HG03103 (cell line): ENCODE measurements around the gene RGS16.

Source experiments
- ATAC-seq: cut with Tn5 transposase; IDR thresholded peaks from one replicate; pipeline ENCODE4 v1.9.1; 2021; ENCODE audit warnings: low read depth; ENCODE audit not compliant: unreplicated experiment

The RGS16 gene

DNA sequence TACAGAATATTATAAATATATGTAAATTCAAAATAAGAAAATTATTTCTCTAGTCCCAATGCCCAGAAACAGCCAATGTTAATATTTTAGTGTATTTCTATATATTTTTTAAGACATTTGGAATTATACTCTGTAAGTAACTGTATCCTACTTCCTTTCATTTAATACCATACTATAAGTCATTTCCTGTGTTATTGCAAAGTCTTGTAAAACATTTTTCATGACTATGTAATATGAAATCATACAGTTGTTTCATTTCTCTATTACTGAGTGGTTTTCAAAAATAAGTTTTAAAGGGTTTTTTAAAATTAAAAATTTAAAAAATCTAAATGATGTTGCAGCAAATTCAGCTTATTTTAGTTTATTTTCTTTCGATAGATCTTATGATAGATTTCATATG is 17.1 kb downstream of the RGS16 start:
- no peak for ATAC-seq

DNA sequence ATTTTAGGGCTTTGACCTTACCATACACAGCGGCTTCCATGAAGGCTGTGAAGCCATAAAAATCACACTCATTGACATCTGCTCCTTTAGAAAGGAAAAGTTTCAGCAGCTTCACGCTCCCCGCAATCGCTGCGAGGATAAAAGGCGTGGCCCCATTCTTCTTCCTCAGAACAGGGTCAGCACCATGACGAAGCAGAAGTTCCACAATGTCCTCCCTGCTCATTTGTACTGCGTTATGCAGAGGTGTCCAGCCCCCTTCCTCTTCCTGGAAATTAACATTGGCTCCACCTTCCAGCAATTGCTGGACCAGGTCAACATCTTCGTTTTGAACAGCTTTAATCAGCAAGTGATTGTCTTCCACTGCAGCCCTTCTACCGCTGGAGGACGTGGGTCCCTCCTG is 17.8 kb downstream of the RGS16 start:
- ATAC-seq, result no peak

DNA sequence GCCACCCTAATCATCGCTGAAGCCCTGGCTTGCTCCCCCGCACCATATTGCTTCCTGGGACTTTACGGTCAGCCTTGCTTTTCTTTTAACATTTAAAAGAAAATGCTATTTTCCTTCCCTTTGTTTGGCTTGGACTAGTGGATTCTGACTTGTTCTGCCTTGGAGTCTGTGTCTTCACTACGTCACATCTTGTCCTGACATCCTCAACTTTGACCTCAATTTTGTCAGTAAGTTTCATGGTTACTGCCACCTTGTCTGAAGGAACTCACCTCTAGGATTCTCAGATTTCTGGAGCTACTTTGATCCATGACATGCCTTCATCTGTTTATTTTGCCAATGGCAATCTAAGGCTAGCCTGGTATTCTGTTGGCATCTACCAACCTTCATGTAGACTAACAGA is 19.4 kb downstream of the RGS16 start:
- ATAC-seq, result no peak

GRCh38 chr1:182580736-182581135 is 23.5 kb downstream of the RGS16 start:
- no peak for ATAC-seq

DNA sequence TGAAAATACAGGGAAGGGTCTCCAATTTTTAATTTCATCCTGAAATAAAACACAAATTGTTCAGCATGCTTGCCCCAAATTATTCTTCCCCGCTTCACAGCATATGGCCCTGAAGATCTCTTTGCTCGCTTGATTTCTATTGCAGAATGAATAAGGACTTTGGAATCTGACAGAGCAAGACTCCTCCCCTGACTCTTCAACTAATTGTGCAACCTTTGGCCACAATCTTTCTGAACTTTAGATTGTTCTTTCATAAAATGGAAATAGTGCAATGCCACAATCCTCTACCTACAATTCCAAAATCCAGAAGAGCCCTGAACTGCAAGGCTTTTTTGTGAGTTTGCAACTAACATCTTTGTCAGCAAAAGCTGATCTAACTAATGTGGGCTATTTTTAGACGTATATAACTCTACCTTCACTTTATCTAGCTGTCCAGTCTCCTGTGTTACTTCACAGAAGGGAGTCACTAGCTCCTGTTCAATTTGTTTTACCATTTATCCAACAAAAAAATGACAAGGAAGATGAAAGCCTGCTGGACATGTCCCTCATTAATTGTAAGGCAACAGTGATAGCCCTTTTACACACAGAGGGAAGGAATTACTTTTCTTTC is 28.5 kb downstream of the RGS16 start:
- ATAC-seq, result no peak

- no peak for ATAC-seq
These were observed 30.0 kb downstream of the RGS16 start for GRCh38 chr1:182574156-182574555.

DNA sequence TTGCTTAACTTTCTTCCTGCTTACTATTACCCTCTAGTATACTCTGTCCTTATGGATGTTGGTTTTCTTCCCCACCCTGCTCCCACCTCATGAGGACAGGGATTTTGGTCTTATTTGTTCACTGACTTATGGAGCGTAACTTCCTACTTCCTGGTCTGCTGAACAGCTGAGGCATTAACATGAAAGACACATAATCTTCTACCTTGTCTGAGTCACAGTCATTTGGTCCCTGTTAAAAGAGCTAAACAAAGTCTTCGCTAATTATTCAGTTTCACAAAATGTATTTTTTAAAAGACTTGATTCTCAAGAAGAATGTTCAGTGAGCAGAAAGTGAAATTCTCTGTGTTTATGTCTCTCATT is 33.6 kb downstream of the RGS16 start:
- ATAC-seq, result no peak

GRCh38 chr1:182569939-182570610 is 34.1 kb downstream of the RGS16 start:
- ATAC-seq, result no peak

GRCh38 chr1:182568647-182569284 is 35.4 kb downstream of the RGS16 start:
- ATAC-seq, result no peak

DNA sequence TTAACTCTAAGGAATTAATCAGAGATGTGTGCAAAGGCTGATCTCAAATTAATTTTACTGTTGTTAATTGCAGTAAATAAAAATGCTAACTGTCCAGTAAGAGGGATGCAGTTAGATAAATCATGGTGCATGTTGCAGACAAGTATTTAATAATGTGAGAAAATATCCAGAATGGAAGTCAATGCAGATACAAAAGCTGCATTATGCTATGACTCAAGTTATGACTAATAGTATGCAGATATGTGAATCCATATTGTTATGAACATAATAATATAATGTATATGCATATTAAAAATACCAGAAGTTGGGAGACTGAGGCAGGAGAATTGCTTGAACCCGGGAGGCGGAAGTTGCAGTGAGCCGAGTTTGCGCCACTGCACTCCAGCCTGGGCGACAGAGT is 36.6 kb downstream of the RGS16 start:
- no peak for ATAC-seq

DNA sequence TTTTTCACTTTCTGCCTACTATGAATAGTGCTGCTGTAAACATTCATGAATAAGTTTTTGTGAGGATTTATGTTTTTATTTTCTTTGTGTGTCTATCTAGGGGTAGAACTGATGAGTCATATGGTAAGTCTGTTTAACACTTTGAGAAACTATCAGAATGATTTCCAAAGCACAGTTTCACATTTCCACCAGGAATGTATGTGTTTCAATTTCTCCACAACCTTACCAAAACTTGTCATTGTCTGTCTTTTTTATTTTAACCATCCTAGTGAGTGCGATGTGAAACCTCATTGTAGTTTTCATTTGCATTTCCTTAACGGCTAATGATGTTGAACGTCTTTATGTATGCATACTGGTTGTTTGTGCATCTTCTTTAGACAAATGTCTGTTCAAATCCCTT is 38.7 kb downstream of the RGS16 start:
- no peak for ATAC-seq

DNA sequence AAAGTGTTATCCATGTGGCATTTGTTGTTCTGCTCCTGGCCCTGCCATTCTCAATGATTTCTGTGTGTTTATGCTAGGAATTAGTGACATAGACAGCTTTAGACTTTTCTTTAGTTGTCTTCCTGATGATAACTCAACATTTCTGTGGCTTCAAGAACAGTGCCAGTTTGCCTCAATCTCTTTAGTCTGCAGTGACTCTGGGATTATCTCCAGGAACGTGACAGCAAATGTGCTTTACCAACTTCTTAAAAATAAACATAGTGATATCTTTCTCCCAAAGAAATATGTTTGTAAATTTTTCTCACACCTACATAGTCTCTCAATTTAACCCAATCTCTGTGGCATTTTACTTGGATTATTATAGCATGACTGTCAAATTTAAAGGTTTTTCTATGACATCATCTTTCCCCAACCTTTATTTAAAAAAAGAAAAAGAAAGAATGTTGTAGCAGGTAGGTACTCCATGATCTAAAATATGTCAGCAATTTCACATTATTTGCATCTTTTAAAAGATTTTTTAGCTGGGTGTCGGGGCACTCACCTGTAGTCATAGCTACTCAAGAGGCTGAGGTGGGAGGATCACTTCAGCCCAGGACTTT is 39.7 kb downstream of the RGS16 start:
- no peak for ATAC-seq

DNA sequence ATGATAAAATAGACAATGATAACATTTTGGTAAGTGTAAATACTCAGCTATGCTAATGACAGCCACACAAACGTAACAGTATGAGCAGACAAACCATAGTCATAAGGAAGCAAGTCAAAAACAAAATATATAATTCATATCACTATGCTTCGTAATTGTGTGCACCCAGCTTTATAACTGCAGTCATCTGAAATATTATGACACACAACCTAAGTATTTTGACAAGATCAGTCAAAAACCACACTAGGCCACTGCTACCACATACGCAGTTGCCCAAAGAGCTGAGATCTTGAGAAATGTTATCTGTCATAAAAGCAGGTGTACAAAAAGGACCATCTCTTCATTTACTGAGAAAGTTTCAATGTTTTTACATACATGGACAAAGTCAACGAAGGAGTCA is 41.1 kb downstream of the RGS16 start:
- no peak for ATAC-seq

GRCh38 chr1:182561456-182561855 is 42.7 kb downstream of the RGS16 start:
- ATAC-seq, result no peak

DNA sequence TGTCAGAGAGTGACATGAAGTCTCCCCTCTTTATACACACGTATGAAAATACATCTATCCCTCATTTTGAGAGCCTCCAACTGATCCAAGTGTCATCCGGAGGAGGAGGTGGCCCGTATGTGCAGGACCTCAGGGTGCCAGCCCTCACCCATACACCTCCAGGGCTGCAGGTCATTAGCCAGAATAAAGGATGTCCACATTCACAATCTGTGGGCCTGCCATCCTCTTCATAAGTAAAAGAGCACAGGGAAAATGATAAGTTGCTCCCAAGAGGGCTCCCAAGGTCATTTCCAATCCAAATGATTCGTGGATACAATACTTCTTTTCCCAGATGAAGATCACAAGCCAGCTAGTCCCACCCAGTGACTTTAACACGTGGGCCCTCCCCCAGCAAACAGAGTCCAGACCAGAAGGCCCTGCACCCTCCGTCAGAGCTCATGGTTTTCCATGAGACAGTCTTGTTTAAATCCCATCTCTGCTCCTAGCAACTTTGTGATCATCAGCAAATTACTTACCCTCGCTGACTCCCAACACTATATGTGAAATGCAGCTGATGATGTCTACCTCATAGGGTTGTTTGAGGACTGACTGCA is 43.7 kb downstream of the RGS16 start:
- ATAC-seq, result no peak

DNA sequence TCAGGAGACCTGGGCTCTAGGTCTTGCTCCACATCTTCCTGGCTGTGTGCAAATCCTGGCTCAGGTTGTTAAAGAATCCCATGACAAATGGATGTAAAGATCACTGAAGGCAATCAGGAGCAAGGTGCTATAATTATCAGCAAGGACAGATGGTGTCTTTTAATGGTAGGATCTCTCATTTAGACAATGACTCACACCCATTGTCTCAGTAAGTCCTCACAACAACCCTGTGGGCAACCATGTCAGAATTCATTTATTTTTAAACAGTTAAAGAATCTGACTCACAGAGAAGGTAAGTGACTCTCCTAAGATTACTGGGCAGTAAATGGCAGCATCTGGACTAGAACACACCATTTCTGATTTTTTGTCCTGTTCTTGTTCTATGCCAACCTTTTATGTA is 47.9 kb downstream of the RGS16 start:
- ATAC-seq, result no peak

GRCh38 chr1:182555493-182555892 is 48.7 kb downstream of the RGS16 start:
- ATAC-seq, result no peak

DNA sequence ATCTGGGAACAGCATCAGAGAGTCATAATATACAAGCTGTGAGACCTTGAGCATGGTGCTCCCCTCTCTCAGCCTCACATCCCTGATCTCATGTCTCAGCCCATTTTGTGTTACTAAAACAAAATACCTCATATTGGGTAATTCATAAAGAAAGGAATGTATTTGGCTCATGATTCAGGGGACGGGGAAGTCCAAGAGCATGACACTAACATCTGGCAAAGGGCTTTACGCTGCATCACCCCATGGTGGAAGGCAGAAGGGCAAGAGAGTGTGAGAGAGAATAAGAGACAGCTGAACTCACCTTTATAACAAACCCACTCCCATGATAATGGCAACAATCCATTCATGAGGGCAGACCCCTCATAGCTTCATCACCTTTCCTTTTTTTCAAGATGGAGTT is 51.7 kb downstream of the RGS16 start:
- no peak for ATAC-seq

GRCh38 chr1:182549811-182550210 is 54.4 kb downstream of the RGS16 start:
- no peak for ATAC-seq

DNA sequence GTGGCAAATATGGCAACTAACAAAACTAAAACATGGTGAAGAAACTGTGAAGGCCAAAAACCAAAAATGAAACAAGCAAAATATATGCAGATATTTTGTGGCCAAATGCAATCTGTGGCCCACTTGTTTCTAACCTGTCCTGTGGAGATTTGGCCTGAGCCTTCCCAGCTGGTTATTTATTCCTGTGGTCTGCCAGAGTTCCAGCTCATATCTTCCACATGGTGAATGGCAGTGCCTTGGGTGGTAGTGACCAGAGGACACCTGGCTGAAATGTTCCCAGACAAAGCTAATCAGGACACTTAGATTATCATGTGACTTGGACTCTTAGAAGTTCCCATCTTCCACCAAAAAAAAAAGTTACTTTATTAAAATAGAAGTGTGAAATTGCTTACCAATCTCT is 54.8 kb downstream of the RGS16 start:
- ATAC-seq, result no peak
